Measurements from ENCODE around the gene ASB9. TPM values are rescaled to one million over a fixed set of nuclear protein-coding genes. Genes with fewer than 3 reads are reported as not detected.

The ASB9 gene
- total RNA-seq, 1 donor from 2014 or later, result not detected

Other genes with a start within 250 kb of the ASB9 start
- gene ASB11, start 45.6 kb upstream of the ASB9 start, total RNA-seq (ENCODE audit: insufficient read depth, low replicate concordance), result not detected
- gene PIGA, start 65.4 kb upstream of the ASB9 start, total RNA-seq (ENCODE audit: insufficient read depth, low replicate concordance), result 26.5 TPM
- 0.72 TPM for gene VEGFD, start 114.3 kb upstream of the ASB9 start, total RNA-seq (ENCODE audit: insufficient read depth, low replicate concordance)
- gene PIR, start 223.2 kb upstream of the ASB9 start, total RNA-seq (ENCODE audit: insufficient read depth, low replicate concordance), result 1.7 TPM
- 8.7 TPM for gene BMX, start 230.7 kb upstream of the ASB9 start, total RNA-seq (ENCODE audit: insufficient read depth, low replicate concordance)

All from umbilical cord (tissue), 1 donor.